Measurements from ENCODE around the gene NAT8L.

- TF ChIP-seq, protein P1, sequence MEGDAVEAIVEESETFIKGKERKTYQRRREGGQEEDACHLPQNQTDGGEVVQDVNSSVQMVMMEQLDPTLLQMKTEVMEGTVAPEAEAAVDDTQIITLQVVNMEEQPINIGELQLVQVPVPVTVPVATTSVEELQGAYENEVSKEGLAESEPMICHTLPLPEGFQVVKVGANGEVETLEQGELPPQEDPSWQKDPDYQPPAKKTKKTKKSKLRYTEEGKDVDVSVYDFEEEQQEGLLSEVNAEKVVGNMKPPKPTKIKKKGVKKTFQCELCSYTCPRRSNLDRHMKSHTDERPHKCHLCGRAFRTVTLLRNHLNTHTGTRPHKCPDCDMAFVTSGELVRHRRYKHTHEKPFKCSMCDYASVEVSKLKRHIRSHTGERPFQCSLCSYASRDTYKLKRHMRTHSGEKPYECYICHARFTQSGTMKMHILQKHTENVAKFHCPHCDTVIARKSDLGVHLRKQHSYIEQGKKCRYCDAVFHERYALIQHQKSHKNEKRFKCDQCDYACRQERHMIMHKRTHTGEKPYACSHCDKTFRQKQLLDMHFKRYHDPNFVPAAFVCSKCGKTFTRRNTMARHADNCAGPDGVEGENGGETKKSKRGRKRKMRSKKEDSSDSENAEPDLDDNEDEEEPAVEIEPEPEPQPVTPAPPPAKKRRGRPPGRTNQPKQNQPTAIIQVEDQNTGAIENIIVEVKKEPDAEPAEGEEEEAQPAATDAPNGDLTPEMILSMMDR (IDR thresholded peaks at IDR 0.05; ENCODE audit: poor library complexity), result no peak
- TF ChIP-seq EZH2 (IDR thresholded peaks at IDR 0.05; ENCODE audit: borderline replicate concordance), result no peak
Measured at GRCh38 chr4:2067446-2068197, 8.5 kb downstream of the NAT8L start.
